A549 (cell line): ENCODE measurements around the gene ANO10. TPM values are rescaled to one million over a fixed set of nuclear protein-coding genes. Genes with fewer than 3 reads are reported as not detected.

Experiments used
- ATAC-seq, 2 experiments: fragments of 200-7000 bp in 1 of 2; fragments of >200 bp in 1 of 2; cut with Nextera tagmentation in 1 of 2; cut with Tn5 transposase in 1 of 2; 3 replicates each; pipeline versions ENCODE4 v1.8.0 to v1.9.1; 2018 to 2020; ENCODE audit warnings: mild to moderate bottlenecking in 1 of 2, moderate library complexity in 1 of 2
- CTCF ChIA-PET: fragments of 300-600 bp; sonication (Branson Sonifier 250); formaldehyde crosslinking; extraction: SDS; loops from one replicate; lab custom pipeline; 2021; ENCODE audit warnings: antibody characterized with exemption, inconsistent platforms; lab: Yijun Ruan, JAX
- POLR2A ChIA-PET: fragments of 350-600 bp; formaldehyde crosslinking; extraction: SDS; loops from one replicate; lab custom pipeline; 2021; ENCODE audit warnings: antibody characterized with exemption, inconsistent platforms; lab: Yijun Ruan, JAX
- DNase-seq, 2 experiments: peaks; one replicate each; pipeline versions ENCODE4 v3.0.0 to v3.0.0-alpha.2; 2011 to 2016; ENCODE audit warnings: low read depth in 1 of 2, low spot score in 1 of 2
- FAIRE-seq: peaks from 2 replicates; lab custom pipeline; 2011; peaks lifted over from hg19 to GRCh38; lab: Jason Lieb, UNC
- H3K27ac ChIP-seq, 2 experiments: fragments of >200 bp; sonication (Bioruptor Twin); formaldehyde crosslinking; 3 replicates each; pipeline ENCODE4 v1.5.1; 2016 to 2017
- H3K4me1 ChIP-seq: fragments of >200 bp; sonication (Bioruptor Twin); formaldehyde crosslinking; 3 replicates; pipeline ENCODE4 v1.6.1; 2016
- H3K4me2 ChIP-seq: fragments of >200 bp; sonication (Bioruptor Twin); formaldehyde crosslinking; 3 replicates; pipeline ENCODE4 v1.6.1; 2016
- H3K4me3 ChIP-seq: fragments of >200 bp; sonication (Bioruptor Twin); formaldehyde crosslinking; 3 replicates; pipeline ENCODE4 v1.5.1; 2016
- H3K9me3 ChIP-seq: fragments of >200 bp; sonication (Bioruptor Twin); formaldehyde crosslinking; 3 replicates; pipeline ENCODE4 v1.6.1; 2016
- BCL3 ChIP-seq: fragments of >200 bp; sonication (Bioruptor Twin); formaldehyde crosslinking; IDR thresholded peaks from 3 replicates; pipeline ENCODE4 v1.6.1; 2016
- CBX2 ChIP-seq: fragments of 200-600 bp; sonication (generic); IDR thresholded peaks from 2 replicates; pipeline ENCODE4 v1.6.1; 2016; ENCODE audit warnings: low read depth, mild to moderate bottlenecking, borderline replicate concordance
- CHD2 ChIP-seq: fragments of 150-350 bp; IDR thresholded peaks from 2 replicates; pipeline ENCODE4 v1.6.1; 2014; ENCODE audit warnings: low read length; ENCODE audit not compliant: partially characterized antibody
- CHD4 ChIP-seq: fragments of 200-600 bp; sonication (generic); IDR thresholded peaks from 2 replicates; pipeline ENCODE4 v1.6.1; 2016; ENCODE audit warnings: antibody characterized with exemption, mild to moderate bottlenecking, borderline replicate concordance
- CTCF ChIP-seq: fragments of >200 bp; sonication (Bioruptor Twin); formaldehyde crosslinking; IDR thresholded peaks from 3 replicates; pipeline ENCODE4 v1.5.1; 2016
- ELK1 ChIP-seq: fragments of 150-350 bp; IDR thresholded peaks from 2 replicates; pipeline ENCODE4 v1.6.1; 2014; ENCODE audit warnings: low read depth, mild to moderate bottlenecking, low read length
- FOSL2 ChIP-seq, 2 experiments: fragments of 450-650 bp in 1 of 2; fragments of >200 bp in 1 of 2; sonication (Bioruptor Twin) in 1 of 2; formaldehyde crosslinking; IDR thresholded peaks; 2 replicates each; pipeline versions ENCODE4 v1.5.0 to v1.6.1; 2016 to 2020; ENCODE audit warnings: mild to moderate bottlenecking in 1 of 2, moderate library complexity in 1 of 2
- FOXS1 ChIP-seq: fragments of 250-450 bp; sonication (Bioruptor Pico); IDR thresholded peaks from 2 replicates; pipeline ENCODE4 v1.5.0; 2020; ENCODE audit warnings: mild to moderate bottlenecking, moderate library complexity
- HDAC2 ChIP-seq: fragments of 200-600 bp; sonication (generic); IDR thresholded peaks from 2 replicates; pipeline ENCODE4 v1.6.1; 2016
- HES2 ChIP-seq: fragments of >200 bp; sonication (Bioruptor Twin); formaldehyde crosslinking; IDR thresholded peaks from 2 replicates; pipeline ENCODE4 v1.6.1; 2016
- HEYL ChIP-seq: fragments of 250-450 bp; sonication (Bioruptor Pico); IDR thresholded peaks from 2 replicates; pipeline ENCODE4 v1.8.0; 2021; ENCODE audit warnings: mild to moderate bottlenecking, moderate library complexity
- HMGXB4 ChIP-seq: fragments of 250-450 bp; sonication (Bioruptor Pico); IDR thresholded peaks from 2 replicates; pipeline ENCODE4 v1.5.0; 2021; ENCODE audit warnings: mild to moderate bottlenecking, moderate library complexity, borderline replicate concordance
- JUNB ChIP-seq: fragments of >200 bp; sonication (Bioruptor Twin); formaldehyde crosslinking; IDR thresholded peaks from 2 replicates; pipeline ENCODE4 v1.6.1; 2016
- MYC ChIP-seq: IDR thresholded peaks from 2 replicates; pipeline ENCODE4 v1.6.1; 2012; ENCODE audit warnings: mild to moderate bottlenecking, inconsistent platforms, low read length, improper control_type of control experiment, borderline replicate concordance
- NR3C1 ChIP-seq: fragments of >200 bp; sonication (Bioruptor Twin); formaldehyde crosslinking; IDR thresholded peaks from 3 replicates; pipeline ENCODE4 v1.6.1; 2017
- PHF8 ChIP-seq: fragments of 200-600 bp; sonication (generic); IDR thresholded peaks from 2 replicates; pipeline ENCODE4 v1.6.1; 2016; ENCODE audit warnings: low read depth, mild to moderate bottlenecking, antibody characterized with exemption, moderate library complexity, borderline replicate concordance
- RAD21 ChIP-seq, 2 experiments: fragments of >200 bp in 1 of 2; sonication (Bioruptor Twin) in 1 of 2; formaldehyde crosslinking in 1 of 2; IDR thresholded peaks in 1 of 2; conservative IDR thresholded peaks in 1 of 2; 2 replicates in 1 of 2; 3 replicates in 1 of 2; pipeline ENCODE4 v1.6.1; 2012 to 2018; ENCODE audit warnings: inconsistent platforms in 1 of 2
- RCOR1 ChIP-seq: fragments of 150-350 bp; IDR thresholded peaks from 2 replicates; pipeline ENCODE4 v1.6.1; 2014; ENCODE audit warnings: antibody characterized with exemption, low read length, low read depth
- RNF2 ChIP-seq: fragments of 200-600 bp; sonication (generic); IDR thresholded peaks from 2 replicates; pipeline ENCODE4 v1.6.1; 2016; ENCODE audit warnings: low read depth, mild to moderate bottlenecking, antibody characterized with exemption, moderate library complexity, borderline replicate concordance
- TFCP2L1 ChIP-seq: fragments of 250-450 bp; sonication (Bioruptor Pico); IDR thresholded peaks from 2 replicates; pipeline ENCODE4 v1.5.0; 2021; ENCODE audit warnings: mild to moderate bottlenecking
- ZC3H11A ChIP-seq: fragments of 450-650 bp; IDR thresholded peaks from 2 replicates; pipeline ENCODE4 v1.6.1; 2014; ENCODE audit warnings: antibody characterized with exemption, mild to moderate bottlenecking
- WGBS: methylation state at CpG from one replicate; pipeline ENCODE4 v1.1.6; 2017; ENCODE audit errors: missing lambda C conversion rate; 5-methylcytosine and 5-hydroxymethylcytosine counted together
- polyA plus RNA-seq, 4 experiments: library from polyadenylated mRNA; depleted of rRNA in 3 of 4; stranded (reverse); fragments of >200 nt; fragmentation: RNase III in 1 of 4; extraction: RNeasy Plus Mini Kit Qiagen cat#74134 plus additional on column Dnase treatment in 1 of 4; gene quantifications; 2 replicates in 3 of 4; 3 replicates in 1 of 4; pipeline ENCODE4 v1.2.3, GENCODE V29; 2011 to 2017

The ANO10 gene
- polyA plus RNA-seq, 2 of the 4 experiments (the other 2 are of a cell fraction) = 20.0 to 22.8 TPM

- POLR2A ChIA-PET = no interaction called here
- no peak for FAIRE-seq
- no peaks in the 10 kb centered on the region for H3K4me1 ChIP-seq
- 83% methylated on average over 3 of the region's 3 CpGs for WGBS
- CTCF ChIA-PET = interaction anchor here (1.4 kb wide), 1 partner anchor 12 kb away, joined by 3 read pairs; no protein-coding TSS in a partner anchor
- ATAC-seq = no peak
- H3K4me3 ChIP-seq = no peak overlapping the region
- H3K9me3 ChIP-seq = peaks cover 17% of the 10 kb centered on the region
- TF ChIP-seq ZC3H11A (no peak), HES2 (no peak), HMGXB4 (CRISPR knock-in tag) (no peak), PHF8 (no peak), ELK1 (no peak), HEYL (CRISPR knock-in tag) (no peak), TFCP2L1 (no peak), HDAC2 (no peak), CTCF (no peak), BCL3 (no peak), RAD21 (conservative IDR thresholded peaks at IDR 0.05 in 1 of 2, IDR thresholded peaks at IDR 0.05 in 1 of 2) (no peak), RCOR1 (no peak)
- TF ChIP-seq, all 56 proteins: peak for 0
- Histone ChIP-seq H3K27ac (no peak overlapping the region), H3K4me2 (no peak overlapping the region)
- DNase-seq = no peak
Observed at GRCh38 chr3:43349716-43350115, 272.1 kb downstream of the ANO10 start.

- H3K4me2 ChIP-seq = no peak overlapping the region
- H3K9me3 ChIP-seq = peaks cover 14% of the 10 kb centered on the region
- H3K4me1 ChIP-seq = no peaks in the 10 kb centered on the region
- no peak for FAIRE-seq
- ChIA-PET POLR2A (no interaction called here), CTCF (no interaction called here)
- H3K27ac ChIP-seq = no peak overlapping the region
- DNase-seq = no peak
- WGBS = 95% methylated on average over 4 of the region's 4 CpGs
- no peak for TF ChIP-seq HEYL (CRISPR knock-in tag)
- TF ChIP-seq FOXS1 (CRISPR knock-in tag) = no peak
- TF ChIP-seq MYC = no peak
- no peak for TF ChIP-seq CHD4
- TF ChIP-seq JUNB = no peak
- TF ChIP-seq CHD2 = no peak
- no peak for TF ChIP-seq FOSL2 (IDR thresholded peaks at IDR 0.05)
- no peak for TF ChIP-seq FOSL2 (CRISPR knock-in tag; IDR thresholded peaks at IDR 0.05)
- TF ChIP-seq CBX2 = no peak
- no peak for TF ChIP-seq NR3C1
- no peak for TF ChIP-seq CTCF
- TF ChIP-seq RNF2 = no peak
- no peak for ATAC-seq
- H3K4me3 ChIP-seq = no peak overlapping the region
Observed at GRCh38 chr3:43348852-43349574, 272.8 kb downstream of the ANO10 start.
